IMR-90 (cell line): ENCODE measurements around the gene PLOD3. TPM values are rescaled to one million over a fixed set of nuclear protein-coding genes. Genes with fewer than 3 reads are reported as not detected.

Experiments
- ATAC-seq: fragments of 200-7000 bp; cut with Tn5 transposase; 2 replicates; pipeline ENCODE4 v1.9.1; 2020; ENCODE audit warnings: low read depth, mild to moderate bottlenecking, moderate library complexity
- BruUV-seq: library from RNA; stranded (reverse); fragments of 400-500 nt; replicated peaks from 2 replicates; lab custom pipeline; 2021; lab: Mats Ljungman, UMichigan
- CTCF ChIA-PET: fragments of 300-600 bp; formaldehyde crosslinking; extraction: SDS; loops from one replicate; lab custom pipeline; 2021; ENCODE audit warnings: antibody characterized with exemption; lab: Yijun Ruan, JAX
- POLR2A ChIA-PET: fragments of 300-600 bp; sonication (Branson Sonifier 250); formaldehyde crosslinking; loops from one replicate; lab custom pipeline; 2022; ENCODE audit warnings: antibody characterized with exemption; ENCODE audit not compliant: unreplicated experiment; lab: Charles Lee
- DNase-seq: peaks from one replicate; pipeline ENCODE4 v3.0.0; 2013
- H2AFZ ChIP-seq: replicated peaks from 2 replicates; pipeline ENCODE3; 2013; ENCODE audit warnings: low read length, mild to moderate bottlenecking; ENCODE audit not compliant: poor library complexity
- H2AK5ac ChIP-seq: 2 replicates; pipeline ENCODE4 v1.6.1; 2013; ENCODE audit warnings: low read depth, low read length, inconsistent platforms
- H2AK9ac ChIP-seq: replicated peaks from 2 replicates; pipeline ENCODE3; 2013; ENCODE audit warnings: mild to moderate bottlenecking, low read depth, low read length, moderate library complexity; ENCODE audit not compliant: poor library complexity
- H2BK120ac ChIP-seq: 2 replicates; pipeline ENCODE4 v1.6.1; 2013; ENCODE audit warnings: low read depth, low read length, inconsistent platforms
- H2BK15ac ChIP-seq: 3 replicates; pipeline ENCODE4 v1.6.1; 2013; ENCODE audit warnings: low read depth, low read length, inconsistent platforms
- H2BK20ac ChIP-seq: 2 replicates; pipeline ENCODE4 v1.6.1; 2013; ENCODE audit warnings: low read depth, mild to moderate bottlenecking, inconsistent platforms, low read length, moderate library complexity
- H2BK5ac ChIP-seq: 2 replicates; pipeline ENCODE4 v1.6.1; 2013; ENCODE audit warnings: mild to moderate bottlenecking, low read depth, low read length, inconsistent platforms; ENCODE audit not compliant: poor library complexity, severe bottlenecking
- H3K14ac ChIP-seq: replicated peaks from 2 replicates; pipeline ENCODE4 v1.6.1; 2013; ENCODE audit warnings: low read depth, low read length, inconsistent platforms
- H3K18ac ChIP-seq: 2 replicates; pipeline ENCODE4 v1.6.1; 2013; ENCODE audit warnings: low read depth, low read length, control low read depth
- H3K23ac ChIP-seq: 2 replicates; pipeline ENCODE4 v1.6.1; 2013; ENCODE audit warnings: low read depth, low read length, inconsistent platforms
- H3K27ac ChIP-seq: 2 replicates; pipeline ENCODE4 v1.5.1; 2013; ENCODE audit warnings: mild to moderate bottlenecking, control low read depth, low read length; ENCODE audit not compliant: insufficient read depth
- H3K27me3 ChIP-seq: 2 replicates; pipeline ENCODE4 v1.6.1; 2013; ENCODE audit warnings: low read length; ENCODE audit not compliant: control insufficient read depth, insufficient read depth
- H3K36me3 ChIP-seq: 2 replicates; pipeline ENCODE4 v1.6.1; 2013; ENCODE audit warnings: low read length, mixed read lengths; ENCODE audit not compliant: control insufficient read depth, insufficient read depth
- H3K4ac ChIP-seq: 2 replicates; pipeline ENCODE4 v1.6.1; 2013; ENCODE audit warnings: low read depth, low read length, inconsistent platforms
- H3K4me1 ChIP-seq: 2 replicates; pipeline ENCODE4 v1.6.1; 2013; ENCODE audit warnings: low read length, mixed read lengths; ENCODE audit not compliant: control insufficient read depth, insufficient read depth
- H3K4me2 ChIP-seq: 2 replicates; pipeline ENCODE4 v1.6.1; 2013; ENCODE audit warnings: low read depth, mild to moderate bottlenecking, control low read depth, low read length, moderate library complexity
- H3K4me3 ChIP-seq: 2 replicates; pipeline ENCODE4 v1.5.1; 2013; ENCODE audit warnings: low read depth, mild to moderate bottlenecking, control low read depth, low read length, moderate library complexity; ENCODE audit not compliant: insufficient read depth
- H3K56ac ChIP-seq: 2 replicates; pipeline ENCODE4 v1.6.1; 2013; ENCODE audit warnings: low read length, inconsistent platforms; ENCODE audit not compliant: insufficient read depth; ENCODE audit errors: extremely low read depth
- H3K79me1 ChIP-seq, 2 experiments: 2 replicates each; pipeline ENCODE4 v1.6.1; 2013; ENCODE audit warnings: low read length in 2 of 2, inconsistent platforms in 1 of 2, low read depth in 1 of 2
- H3K9ac ChIP-seq: 2 replicates; pipeline ENCODE4 v1.6.1; 2013; ENCODE audit warnings: low read depth, low read length, control low read depth
- H3K9me1 ChIP-seq: 2 replicates; pipeline ENCODE4 v1.6.1; 2013; ENCODE audit warnings: low read length, inconsistent platforms; ENCODE audit not compliant: insufficient read depth
- H3K9me3 ChIP-seq: 2 replicates; pipeline ENCODE4 v1.6.1; 2013; ENCODE audit warnings: low read length; ENCODE audit not compliant: control insufficient read depth, insufficient read depth
- H4K20me1 ChIP-seq: 2 replicates; pipeline ENCODE4 v1.6.1; 2013; ENCODE audit warnings: low read length, inconsistent platforms; ENCODE audit not compliant: insufficient read depth
- H4K5ac ChIP-seq: 2 replicates; pipeline ENCODE4 v1.6.1; 2013; ENCODE audit warnings: mild to moderate bottlenecking, low read depth, low read length, control low read depth
- H4K8ac ChIP-seq, 2 experiments: 2 replicates each; pipeline ENCODE4 v1.6.1; 2013; ENCODE audit warnings: low read depth in 2 of 2, low read length in 2 of 2, control low read depth in 1 of 2, inconsistent platforms in 1 of 2
- H4K91ac ChIP-seq: 2 replicates; pipeline ENCODE4 v1.6.1; 2013; ENCODE audit warnings: low read depth, low read length, inconsistent platforms; ENCODE audit not compliant: insufficient read depth
- BHLHE40 ChIP-seq: fragments of 150-350 bp; IDR thresholded peaks from 2 replicates; pipeline ENCODE4 v1.6.1; 2016; ENCODE audit warnings: mild to moderate bottlenecking, low read depth, low read length
- CEBPB ChIP-seq: IDR thresholded peaks from 2 replicates; pipeline ENCODE4 v1.6.1; 2012; ENCODE audit warnings: low read depth, low read length, improper control_type of control experiment
- CHD1 ChIP-seq: IDR thresholded peaks from 2 replicates; pipeline ENCODE4 v1.6.1; 2012; ENCODE audit warnings: low read depth, low read length, improper control_type of control experiment
- FOS ChIP-seq: fragments of 150-350 bp; IDR thresholded peaks from 2 replicates; pipeline ENCODE4 v1.6.1; 2016; ENCODE audit warnings: low read depth, low read length
- MAFK ChIP-seq: IDR thresholded peaks from 2 replicates; pipeline ENCODE4 v1.6.1; 2012; ENCODE audit warnings: low read depth, low read length, improper control_type of control experiment
- MAZ ChIP-seq: IDR thresholded peaks from 2 replicates; pipeline ENCODE4 v1.6.1; 2012; ENCODE audit warnings: low read depth, mild to moderate bottlenecking, low read length, improper control_type of control experiment, moderate library complexity, borderline replicate concordance
- MXI1 ChIP-seq: IDR thresholded peaks from 2 replicates; pipeline ENCODE4 v1.6.1; 2012; ENCODE audit warnings: low read depth, mild to moderate bottlenecking, low read length, moderate library complexity, borderline replicate concordance
- NFE2L2 ChIP-seq: fragments of 150-350 bp; IDR thresholded peaks from 2 replicates; pipeline ENCODE4 v1.6.1; 2016; ENCODE audit warnings: low read depth, mild to moderate bottlenecking, low read length
- RAD21 ChIP-seq: IDR thresholded peaks from 2 replicates; pipeline ENCODE4 v1.6.1; 2012; ENCODE audit warnings: low read length, improper control_type of control experiment
- RFX5 ChIP-seq: IDR thresholded peaks from 2 replicates; pipeline ENCODE4 v1.8.0; 2012; ENCODE audit warnings: low read depth, mild to moderate bottlenecking, low read length, moderate library complexity
- SMC3 ChIP-seq: fragments of 150-350 bp; IDR thresholded peaks from 2 replicates; pipeline ENCODE4 v1.6.1; 2016; ENCODE audit warnings: low read depth, mild to moderate bottlenecking, antibody characterized with exemption, low read length, moderate library complexity
- WGBS, 2 experiments: methylation state at CpG; one replicate each; pipeline versions ENCODE4 v1.1.5 to v1.1.7; 2013; ENCODE audit warnings: missing lambda C conversion rate in 2 of 2; ENCODE audit not compliant: insufficient read length in 1 of 2; ENCODE audit errors: extremely low coverage in 2 of 2; 5-methylcytosine and 5-hydroxymethylcytosine counted together
- dilution Hi-C: fragments of 300-500 bp; cut with HindIII; formaldehyde crosslinking; loops from one replicate; pipeline ENCODE4 v1.14.3; 2018; ENCODE audit warnings: low sequenced_read_pairs; ENCODE audit not compliant: unreplicated experiment
- in situ Hi-C: fragments of 300-500 bp; cut with MboI; formaldehyde crosslinking; loops from 3 replicates; pipeline ENCODE4 v1.14.3; 2019; ENCODE audit warnings: low sequenced_read_pairs, inconsistent platforms, mixed read lengths
- intact Hi-C: fragments of 100-400 bp; cut with micrococcal nuclease; formaldehyde crosslinking; loops from 2 replicates; pipeline ENCODE4 v1.10.0; 2022
- polyA plus RNA-seq, 3 experiments: library from polyadenylated mRNA; depleted of rRNA; stranded (reverse); fragments of >200 nt; gene quantifications; 2 replicates each; pipeline ENCODE4 v1.2.3, GENCODE V29; 2012; ENCODE audit warnings: low replicate concordance in 1 of 3
- total RNA-seq: library from RNA; depleted of rRNA; stranded (reverse); fragments of >200 nt; gene quantifications from 2 replicates; pipeline ENCODE4 v1.2.3, GENCODE V29; 2012
- TF ChIP-seq, protein P1 (sequence below): conservative IDR thresholded peaks from 2 replicates; pipeline ENCODE4 v1.5.1; 2012; ENCODE audit warnings: mild to moderate bottlenecking, low read depth, low read length, improper control_type of control experiment
- TF ChIP-seq, protein P2 (sequence below): fragments of 150-350 bp; IDR thresholded peaks from 2 replicates; pipeline ENCODE4 v1.6.1; 2016; ENCODE audit warnings: low read depth, mild to moderate bottlenecking, low read length, moderate library complexity, borderline replicate concordance
- TF ChIP-seq, protein P3 (sequence below): fragments of 150-350 bp; IDR thresholded peaks from 2 replicates; pipeline ENCODE4 v1.6.1; 2017; ENCODE audit warnings: mild to moderate bottlenecking, antibody characterized with exemption, low read length, low read depth

The PLOD3 gene
- total and polyA plus RNA-seq, 2 of the 4 experiments (the other 2 are of a cell fraction) = 21.7 to 159 TPM

DNA sequence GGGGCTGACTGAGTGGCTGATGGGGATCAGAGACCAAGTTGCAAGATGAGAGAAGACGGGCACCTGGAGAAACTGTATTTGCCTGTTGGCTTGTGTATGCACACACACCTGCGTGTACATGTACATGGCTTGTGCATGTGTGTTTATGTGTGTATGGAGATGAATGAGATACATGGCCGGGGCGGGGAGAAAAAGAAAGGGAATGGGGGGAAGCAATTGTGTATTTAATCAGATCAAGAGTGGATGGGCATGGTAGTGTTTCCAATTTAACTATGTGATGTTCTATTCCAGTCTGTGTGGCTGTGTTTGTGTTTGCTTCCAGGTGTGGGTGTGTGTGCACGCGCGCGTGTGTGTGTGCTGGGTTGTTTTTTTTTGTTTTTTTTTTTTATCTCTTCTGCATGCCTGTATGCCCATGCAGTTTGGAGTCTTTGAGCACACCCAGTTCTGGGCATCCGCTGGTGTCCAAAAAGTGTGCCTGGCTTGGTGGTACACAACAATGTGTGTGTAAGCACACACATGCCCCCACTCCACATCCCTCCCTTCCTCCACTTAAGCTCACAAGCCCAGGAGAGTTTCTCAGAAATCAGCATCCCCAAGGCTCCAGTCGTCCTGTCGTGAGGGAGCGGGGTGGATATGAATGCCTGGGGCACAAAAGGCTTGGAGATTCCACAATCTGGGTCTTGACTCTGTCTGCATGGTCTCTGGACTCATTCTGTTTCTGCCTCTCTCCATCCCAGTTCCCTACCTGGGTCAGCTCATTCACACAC lies 49.6 kb downstream of the PLOD3 start:
- Histone ChIP-seq H4K8ac (no peak overlapping the region), H3K9me1 (peaks cover 14% of the 10 kb centered on the region), H3K18ac (no peak overlapping the region), H3K4ac (no peak overlapping the region; the same call in 1 of the 2 replicates), H2BK15ac (no peak overlapping the region), H2BK120ac (no peak overlapping the region), H4K91ac (no peak overlapping the region), H2AK5ac (no peak overlapping the region), H3K4me3 (no peak overlapping the region), H3K79me1 (peaks cover 0 to 3% of the 10 kb centered on the region in 2 experiments; a peak in 1 of 4 replicates), H3K4me1 (peaks cover 22% of the 10 kb centered on the region), H3K27me3 (peaks cover 54% of the 10 kb centered on the region), H3K14ac (no peak overlapping the region), H3K56ac (no peak overlapping the region), H3K9ac (no peak overlapping the region), H3K27ac (no peak overlapping the region), H2BK20ac (no peak overlapping the region; the same call in 1 of the 2 replicates), H2AK9ac (no peak overlapping the region), H3K36me3 (no peaks in the 10 kb centered on the region), H3K23ac (0 out of 2 replicates have a peak overlapping the region, but pooled peaks have one; percentile 36), H3K4me2 (peak overlapping the region; percentile 35; the same call in 1 of the 2 replicates), H2BK5ac (no peak overlapping the region), H4K20me1 (peaks cover 14% of the 10 kb centered on the region; the same call in 1 of the 2 replicates), H2AFZ (no peak overlapping the region), H4K5ac (no peak overlapping the region), H3K9me3 (no peaks in the 10 kb centered on the region)
- dilution Hi-C loops (no loop called here), intact Hi-C loops (no loop called here), in situ Hi-C loops (no loop called here)
- WGBS, 2 experiments = 0% methylated on average over 2 of the region's 12 CpGs; no CpG with 5 or more reads in 1 of the 2 experiments
- no TSS peak for BruUV-seq
- ChIA-PET CTCF (interaction anchor here (1.0 kb wide), 1 partner anchor 24 kb away, joined by 8 read pairs; no protein-coding TSS in a partner anchor), POLR2A (no interaction called here)
- DNase-seq (no peak), ATAC-seq (no peak)
- no peak for TF ChIP-seq RFX5
- no peak for TF ChIP-seq MXI1
- TF ChIP-seq, protein P1, sequence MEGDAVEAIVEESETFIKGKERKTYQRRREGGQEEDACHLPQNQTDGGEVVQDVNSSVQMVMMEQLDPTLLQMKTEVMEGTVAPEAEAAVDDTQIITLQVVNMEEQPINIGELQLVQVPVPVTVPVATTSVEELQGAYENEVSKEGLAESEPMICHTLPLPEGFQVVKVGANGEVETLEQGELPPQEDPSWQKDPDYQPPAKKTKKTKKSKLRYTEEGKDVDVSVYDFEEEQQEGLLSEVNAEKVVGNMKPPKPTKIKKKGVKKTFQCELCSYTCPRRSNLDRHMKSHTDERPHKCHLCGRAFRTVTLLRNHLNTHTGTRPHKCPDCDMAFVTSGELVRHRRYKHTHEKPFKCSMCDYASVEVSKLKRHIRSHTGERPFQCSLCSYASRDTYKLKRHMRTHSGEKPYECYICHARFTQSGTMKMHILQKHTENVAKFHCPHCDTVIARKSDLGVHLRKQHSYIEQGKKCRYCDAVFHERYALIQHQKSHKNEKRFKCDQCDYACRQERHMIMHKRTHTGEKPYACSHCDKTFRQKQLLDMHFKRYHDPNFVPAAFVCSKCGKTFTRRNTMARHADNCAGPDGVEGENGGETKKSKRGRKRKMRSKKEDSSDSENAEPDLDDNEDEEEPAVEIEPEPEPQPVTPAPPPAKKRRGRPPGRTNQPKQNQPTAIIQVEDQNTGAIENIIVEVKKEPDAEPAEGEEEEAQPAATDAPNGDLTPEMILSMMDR = no peak
- TF ChIP-seq BHLHE40 = no peak
- TF ChIP-seq, protein P2, sequence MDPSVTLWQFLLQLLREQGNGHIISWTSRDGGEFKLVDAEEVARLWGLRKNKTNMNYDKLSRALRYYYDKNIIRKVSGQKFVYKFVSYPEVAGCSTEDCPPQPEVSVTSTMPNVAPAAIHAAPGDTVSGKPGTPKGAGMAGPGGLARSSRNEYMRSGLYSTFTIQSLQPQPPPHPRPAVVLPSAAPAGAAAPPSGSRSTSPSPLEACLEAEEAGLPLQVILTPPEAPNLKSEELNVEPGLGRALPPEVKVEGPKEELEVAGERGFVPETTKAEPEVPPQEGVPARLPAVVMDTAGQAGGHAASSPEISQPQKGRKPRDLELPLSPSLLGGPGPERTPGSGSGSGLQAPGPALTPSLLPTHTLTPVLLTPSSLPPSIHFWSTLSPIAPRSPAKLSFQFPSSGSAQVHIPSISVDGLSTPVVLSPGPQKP = no peak
- no peak for TF ChIP-seq SMC3
- no peak for TF ChIP-seq MAFK
- TF ChIP-seq FOS = no peak
- TF ChIP-seq CHD1 = no peak
- no peak for TF ChIP-seq CEBPB
- no peak for TF ChIP-seq NFE2L2
- no peak for TF ChIP-seq MAZ
- TF ChIP-seq, protein P3, sequence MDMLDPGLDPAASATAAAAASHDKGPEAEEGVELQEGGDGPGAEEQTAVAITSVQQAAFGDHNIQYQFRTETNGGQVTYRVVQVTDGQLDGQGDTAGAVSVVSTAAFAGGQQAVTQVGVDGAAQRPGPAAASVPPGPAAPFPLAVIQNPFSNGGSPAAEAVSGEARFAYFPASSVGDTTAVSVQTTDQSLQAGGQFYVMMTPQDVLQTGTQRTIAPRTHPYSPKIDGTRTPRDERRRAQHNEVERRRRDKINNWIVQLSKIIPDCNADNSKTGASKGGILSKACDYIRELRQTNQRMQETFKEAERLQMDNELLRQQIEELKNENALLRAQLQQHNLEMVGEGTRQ = no peak
- no peak for TF ChIP-seq RAD21
